Measurements from ENCODE around the gene EFCAB8. TPM values are rescaled to one million over a fixed set of nuclear protein-coding genes. Genes with fewer than 3 reads are reported as not detected.

The EFCAB8 gene
- total and polyA plus RNA-seq, 2 donors from 2014 or later: 0.13 TPM; not detected in 1

GRCh38 chr20:32987044-32987825, 128.5 kb downstream of the EFCAB8 start:
- no peaks in the 10 kb centered on the region for H3K36me3 ChIP-seq (ENCODE audit: control insufficient read depth in 2 of 3, insufficient read depth in 3 of 3, low read length in 3 of 3)
- H3K27me3 ChIP-seq (ENCODE audit: control insufficient read depth, insufficient read depth, low read length): no peaks in the 10 kb centered on the region
- TF ChIP-seq, protein P1, sequence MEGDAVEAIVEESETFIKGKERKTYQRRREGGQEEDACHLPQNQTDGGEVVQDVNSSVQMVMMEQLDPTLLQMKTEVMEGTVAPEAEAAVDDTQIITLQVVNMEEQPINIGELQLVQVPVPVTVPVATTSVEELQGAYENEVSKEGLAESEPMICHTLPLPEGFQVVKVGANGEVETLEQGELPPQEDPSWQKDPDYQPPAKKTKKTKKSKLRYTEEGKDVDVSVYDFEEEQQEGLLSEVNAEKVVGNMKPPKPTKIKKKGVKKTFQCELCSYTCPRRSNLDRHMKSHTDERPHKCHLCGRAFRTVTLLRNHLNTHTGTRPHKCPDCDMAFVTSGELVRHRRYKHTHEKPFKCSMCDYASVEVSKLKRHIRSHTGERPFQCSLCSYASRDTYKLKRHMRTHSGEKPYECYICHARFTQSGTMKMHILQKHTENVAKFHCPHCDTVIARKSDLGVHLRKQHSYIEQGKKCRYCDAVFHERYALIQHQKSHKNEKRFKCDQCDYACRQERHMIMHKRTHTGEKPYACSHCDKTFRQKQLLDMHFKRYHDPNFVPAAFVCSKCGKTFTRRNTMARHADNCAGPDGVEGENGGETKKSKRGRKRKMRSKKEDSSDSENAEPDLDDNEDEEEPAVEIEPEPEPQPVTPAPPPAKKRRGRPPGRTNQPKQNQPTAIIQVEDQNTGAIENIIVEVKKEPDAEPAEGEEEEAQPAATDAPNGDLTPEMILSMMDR (IDR thresholded peaks at IDR 0.05; ENCODE audit: borderline replicate concordance, extremely low read depth, insufficient read depth): no peak
- intact Hi-C loops (cut with DNase I): no loop called here
- no peak overlapping the region for H3K4me3 ChIP-seq (ENCODE audit: low read length in 3 of 3)
- H3K4me1 ChIP-seq (ENCODE audit: control insufficient read depth in 2 of 3, insufficient read depth in 2 of 3, low read depth in 1 of 3, low read length in 3 of 3): no peaks in the 10 kb centered on the region
- FAIRE-seq (no peak), DNase-seq (no peak)
- no peak overlapping the region for H3K27ac ChIP-seq (ENCODE audit: low read depth in 2 of 2, low read length in 2 of 2)
- H3K9me3 ChIP-seq (ENCODE audit: control insufficient read depth in 2 of 3, insufficient read depth in 1 of 3, low read length in 3 of 3): no peaks in the 10 kb centered on the region
- no peak overlapping the region for H3K9ac ChIP-seq (ENCODE audit: low read length in 3 of 3)

GRCh38 chr20:32988008-32988407, 129.3 kb downstream of the EFCAB8 start:
- DNase-seq (no peak), FAIRE-seq (no peak)
- Histone ChIP-seq H3K4me3 (ENCODE audit: low read length in 3 of 3) (no peak overlapping the region), H3K27me3 (ENCODE audit: control insufficient read depth, insufficient read depth, low read length) (no peaks in the 10 kb centered on the region), H3K4me1 (ENCODE audit: control insufficient read depth in 2 of 3, insufficient read depth in 2 of 3, low read depth in 1 of 3, low read length in 3 of 3) (no peaks in the 10 kb centered on the region), H3K9me3 (ENCODE audit: control insufficient read depth in 2 of 3, insufficient read depth in 1 of 3, low read length in 3 of 3) (no peaks in the 10 kb centered on the region), H3K27ac (ENCODE audit: low read depth in 2 of 2, low read length in 2 of 2) (no peak overlapping the region), H3K9ac (ENCODE audit: low read length in 3 of 3) (no peak overlapping the region), H3K36me3 (ENCODE audit: control insufficient read depth in 2 of 3, insufficient read depth in 3 of 3, low read length in 3 of 3) (no peaks in the 10 kb centered on the region)
- intact Hi-C loops (cut with DNase I): no loop called here
- TF ChIP-seq, protein P1 (IDR thresholded peaks at IDR 0.05; ENCODE audit: borderline replicate concordance, extremely low read depth, insufficient read depth): no peak

- Histone ChIP-seq H3K4me3 (ENCODE audit: low read length in 3 of 3) (no peak overlapping the region), H3K4me1 (ENCODE audit: control insufficient read depth in 2 of 3, insufficient read depth in 2 of 3, low read depth in 1 of 3, low read length in 3 of 3) (no peaks in the 10 kb centered on the region), H3K9me3 (ENCODE audit: control insufficient read depth in 2 of 3, insufficient read depth in 1 of 3, low read length in 3 of 3) (no peaks in the 10 kb centered on the region), H3K27me3 (ENCODE audit: control insufficient read depth, insufficient read depth, low read length) (no peaks in the 10 kb centered on the region), H3K9ac (ENCODE audit: low read length in 3 of 3) (no peak overlapping the region), H3K27ac (ENCODE audit: low read depth in 2 of 2, low read length in 2 of 2) (no peak overlapping the region), H3K36me3 (ENCODE audit: control insufficient read depth in 2 of 3, insufficient read depth in 3 of 3, low read length in 3 of 3) (no peaks in the 10 kb centered on the region)
- no peak for DNase-seq
- TF ChIP-seq, protein P1 (IDR thresholded peaks at IDR 0.05; ENCODE audit: borderline replicate concordance, extremely low read depth, insufficient read depth): no peak
- intact Hi-C loops (cut with DNase I): no loop called here
- no peak for FAIRE-seq
Observed at GRCh38 chr20:32989507-32990283, 131.0 kb downstream of the EFCAB8 start.

All from kidney (tissue), 14 donors.